GM18867 (cell line): ENCODE results near the gene LRRC23.
A peak's percentile ranks its signal among the peaks of the same experiment; 100 is the strongest.
"Not testable (repeated sequence)": the region's sequence is repeated elsewhere in the genome, so short reads cannot be mapped to it uniquely, and the experiment has no call there.

Experiments used
- ATAC-seq: cut with Tn5 transposase; IDR thresholded peaks from one replicate; pipeline ENCODE4 v1.9.1; 2021; ENCODE audit warnings: mild to moderate bottlenecking, moderate library complexity; ENCODE audit not compliant: unreplicated experiment

Gene LRRC23

DNA sequence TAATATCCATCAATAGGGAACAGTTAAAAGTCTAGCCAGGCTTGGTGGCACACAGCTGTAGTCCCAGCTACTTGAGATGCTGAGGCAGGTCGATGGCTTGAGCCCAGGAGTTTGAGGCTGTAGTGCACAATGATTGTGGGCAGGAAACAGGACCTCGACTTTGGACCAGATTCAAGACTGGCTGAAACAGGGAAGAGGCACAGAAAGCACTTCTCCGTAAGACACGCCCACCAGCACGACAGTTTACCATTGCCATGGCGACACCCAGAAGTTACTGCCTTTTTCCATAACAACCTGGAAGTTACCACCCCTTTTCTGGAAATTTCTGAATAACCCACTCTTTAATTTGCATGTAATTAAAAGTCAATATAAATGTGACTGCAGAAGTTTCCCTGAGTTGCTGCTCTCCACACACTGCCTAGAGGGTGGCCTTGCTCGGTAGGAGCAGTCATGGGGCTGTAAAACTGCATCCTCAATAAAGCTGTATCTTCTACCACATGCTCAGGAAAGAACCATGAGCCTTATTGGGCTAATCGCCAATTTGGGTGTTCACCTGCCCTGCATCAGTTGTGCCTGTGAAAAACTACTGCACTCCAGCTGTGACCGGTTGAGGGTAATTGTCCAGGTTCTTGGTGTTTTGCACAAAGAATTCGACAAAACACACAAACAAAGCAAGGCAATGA is 4.6 kb upstream of the LRRC23 start:
- ATAC-seq, result no peak

GRCh38 chr12:6902448-6902847 is 2.2 kb upstream of the LRRC23 start:
- ATAC-seq, result no peak

- no peak for ATAC-seq
Observed at GRCh38 chr12:6903722-6904121, 900 bp upstream of the LRRC23 start.

DNA sequence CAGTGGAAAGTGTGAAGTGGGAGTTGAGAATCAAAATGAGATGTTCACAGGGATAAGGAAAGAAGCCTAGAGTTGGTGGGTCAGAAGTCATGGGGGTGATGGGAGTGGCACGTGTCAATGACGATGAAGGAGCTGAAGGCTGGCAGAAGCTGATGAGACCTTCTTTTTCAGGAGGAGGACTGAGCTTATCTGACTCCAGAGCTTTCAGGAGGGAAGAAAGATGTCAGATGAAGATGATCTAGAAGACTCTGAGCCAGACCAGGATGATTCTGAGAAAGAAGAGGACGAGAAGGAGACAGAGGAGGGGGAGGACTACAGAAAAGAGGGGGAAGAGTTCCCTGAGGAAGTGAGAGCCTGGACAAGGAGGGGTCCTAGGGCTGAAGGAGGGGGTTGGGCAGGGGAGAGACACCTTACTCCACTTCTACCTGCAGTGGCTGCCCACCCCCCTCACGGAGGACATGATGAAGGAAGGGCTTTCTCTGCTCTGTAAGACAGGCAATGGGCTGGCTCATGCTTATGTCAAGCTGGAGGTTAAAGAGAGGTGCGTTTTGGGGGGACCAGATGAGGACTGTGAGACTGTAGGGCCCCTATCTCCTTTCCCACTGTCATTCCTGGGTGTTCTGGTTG is 905 bp downstream of the LRRC23 start:
- no peak for ATAC-seq

DNA sequence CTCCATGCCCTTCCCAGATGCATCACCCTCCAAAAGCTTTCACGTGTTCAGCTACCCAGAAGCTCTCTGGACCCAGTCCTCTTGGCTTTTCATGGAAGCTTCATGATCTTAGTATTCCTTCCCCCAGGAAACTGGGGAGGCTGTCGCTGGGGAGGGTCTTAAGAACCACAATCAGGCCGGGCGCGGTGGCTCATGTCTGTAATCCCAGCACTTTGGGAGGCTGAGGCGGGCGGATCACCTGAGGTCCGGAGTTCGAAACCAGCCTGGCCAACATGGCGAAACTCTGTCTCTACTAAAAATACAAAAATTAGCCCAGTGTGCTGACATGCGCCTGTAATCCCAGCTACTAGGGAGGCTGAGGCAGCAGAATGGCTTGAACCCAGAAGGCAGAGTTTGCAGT is 3.5 kb downstream of the LRRC23 start:
- not testable (repeated sequence) for ATAC-seq

- ATAC-seq, result no peak
Observed at GRCh38 chr12:6909421-6910145, 5.0 kb downstream of the LRRC23 start.

DNA sequence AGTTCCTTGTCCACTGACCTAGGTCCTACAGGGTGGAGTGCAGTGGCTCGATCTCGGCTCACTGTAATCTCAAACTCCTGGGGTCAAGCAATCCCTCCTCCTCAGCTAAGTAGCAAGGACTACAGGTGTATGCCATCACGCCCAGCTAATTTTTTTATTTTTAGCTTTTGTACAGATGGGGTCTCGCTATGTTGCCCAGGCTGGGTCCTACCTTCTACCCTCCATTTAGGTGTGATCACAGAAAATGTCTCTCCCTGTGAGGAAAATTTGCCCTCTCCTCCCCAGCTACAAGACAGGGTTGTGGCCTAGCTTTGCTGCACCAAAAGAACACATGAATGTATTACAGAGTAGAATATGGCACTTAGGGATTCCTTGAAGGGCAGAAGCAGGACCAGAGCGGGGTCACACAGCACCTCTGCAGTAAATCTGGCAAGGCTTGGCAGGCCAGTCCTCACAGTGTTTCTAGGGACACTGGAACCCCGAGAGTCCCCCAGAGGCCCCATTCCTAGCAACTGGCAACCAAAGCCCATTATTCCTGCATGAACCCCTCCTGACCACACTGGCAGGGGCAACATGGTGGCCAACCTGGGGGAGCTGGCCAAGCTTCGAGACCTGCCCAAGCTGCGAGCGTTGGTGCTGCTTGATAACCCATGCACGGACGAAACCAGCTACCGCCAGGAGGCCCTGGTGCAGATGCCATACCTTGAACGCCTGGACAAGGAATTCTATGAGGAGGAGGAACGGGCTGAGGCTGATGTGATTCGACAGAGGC is 7.7 kb downstream of the LRRC23 start:
- ATAC-seq, result no peak

GRCh38 chr12:6914246-6914946 is 9.8 kb downstream of the LRRC23 start, which contains the start of gene ENO2:
Gene ENO2, plus strand, starts transcription at chr12:6914580. Its CDS starts 1,253 bp downstream, at chr12:6915833.
- ATAC-seq, result peak; percentile 72

- no peak for ATAC-seq
Observed at GRCh38 chr12:6914947-6915788, 10.5 kb downstream of the LRRC23 start.

DNA sequence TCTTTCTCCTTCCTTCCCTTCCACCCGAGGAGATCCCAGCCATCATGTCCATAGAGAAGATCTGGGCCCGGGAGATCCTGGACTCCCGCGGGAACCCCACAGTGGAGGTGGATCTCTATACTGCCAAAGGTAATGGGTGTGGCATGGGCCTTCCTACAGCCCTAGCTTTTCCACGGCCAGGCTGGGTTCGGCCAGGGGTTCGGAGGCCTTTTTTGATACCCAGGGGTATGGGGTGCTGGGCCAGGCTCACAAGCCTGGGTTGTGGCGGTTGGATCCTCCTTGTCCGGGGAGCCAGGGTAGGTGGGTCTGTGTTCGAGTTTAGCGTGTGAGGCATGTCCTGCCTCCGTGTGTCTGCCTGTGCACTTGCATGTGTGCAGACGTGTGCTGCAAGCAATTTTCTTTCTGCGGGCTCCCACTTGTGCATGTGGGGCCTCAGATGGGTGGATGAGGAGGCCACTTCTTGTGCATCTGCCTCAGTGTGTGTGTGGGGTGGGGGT is 11.2 kb downstream of the LRRC23 start:
- ATAC-seq, result no peak

DNA sequence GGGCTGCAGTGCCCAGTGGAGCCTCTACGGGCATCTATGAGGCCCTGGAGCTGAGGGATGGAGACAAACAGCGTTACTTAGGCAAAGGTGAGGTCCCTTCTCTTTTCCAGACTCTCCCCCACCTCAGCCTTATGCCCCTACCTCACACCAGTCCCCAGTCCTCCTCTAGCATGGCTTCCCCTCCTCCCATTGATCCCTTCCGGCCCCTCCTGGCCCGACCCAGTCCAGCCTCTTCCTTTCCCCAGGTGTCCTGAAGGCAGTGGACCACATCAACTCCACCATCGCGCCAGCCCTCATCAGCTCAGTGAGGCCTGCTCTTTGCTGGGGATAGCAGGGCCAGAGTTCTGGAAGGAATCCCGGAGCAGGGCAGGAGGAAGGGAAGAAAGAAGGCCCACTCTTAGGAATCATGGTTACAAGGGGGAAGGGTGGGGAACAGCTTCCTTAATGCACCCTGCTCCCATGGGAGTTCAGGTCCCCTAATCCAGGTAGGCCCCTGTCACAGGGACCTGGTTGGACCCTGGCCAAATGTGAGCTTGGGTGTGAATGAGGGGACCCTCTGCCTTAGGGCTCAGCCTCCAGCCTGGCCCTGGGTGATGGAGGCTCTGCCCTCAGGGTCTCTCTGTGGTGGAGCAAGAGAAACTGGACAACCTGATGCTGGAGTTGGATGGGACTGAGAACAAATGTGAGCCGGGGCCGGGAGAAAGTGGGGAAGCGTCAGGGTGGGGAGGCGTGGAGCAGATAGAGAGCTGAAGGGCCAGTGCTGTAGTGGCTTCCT is 12.0 kb downstream of the LRRC23 start:
- no peak for ATAC-seq

GRCh38 chr12:6917491-6918231 is 13.0 kb downstream of the LRRC23 start:
- no peak for ATAC-seq

DNA sequence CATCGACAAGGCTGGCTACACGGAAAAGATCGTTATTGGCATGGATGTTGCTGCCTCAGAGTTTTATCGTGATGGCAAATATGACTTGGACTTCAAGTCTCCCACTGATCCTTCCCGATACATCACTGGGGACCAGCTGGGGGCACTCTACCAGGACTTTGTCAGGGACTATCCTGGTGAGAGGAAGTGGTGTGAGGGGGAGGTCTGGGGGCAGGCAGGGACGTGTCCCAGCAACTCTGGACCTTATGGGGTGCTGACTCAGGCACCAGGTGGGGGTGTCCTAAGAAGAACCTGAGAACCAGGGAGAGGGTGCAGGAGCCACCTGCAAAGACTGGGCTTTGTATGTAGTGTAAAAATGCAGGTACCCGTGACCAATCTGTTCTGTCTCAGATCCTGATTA is 15.0 kb downstream of the LRRC23 start:
- no peak for ATAC-seq

GRCh38 chr12:6921539-6921938 is 16.9 kb downstream of the LRRC23 start:
- no peak for ATAC-seq

DNA sequence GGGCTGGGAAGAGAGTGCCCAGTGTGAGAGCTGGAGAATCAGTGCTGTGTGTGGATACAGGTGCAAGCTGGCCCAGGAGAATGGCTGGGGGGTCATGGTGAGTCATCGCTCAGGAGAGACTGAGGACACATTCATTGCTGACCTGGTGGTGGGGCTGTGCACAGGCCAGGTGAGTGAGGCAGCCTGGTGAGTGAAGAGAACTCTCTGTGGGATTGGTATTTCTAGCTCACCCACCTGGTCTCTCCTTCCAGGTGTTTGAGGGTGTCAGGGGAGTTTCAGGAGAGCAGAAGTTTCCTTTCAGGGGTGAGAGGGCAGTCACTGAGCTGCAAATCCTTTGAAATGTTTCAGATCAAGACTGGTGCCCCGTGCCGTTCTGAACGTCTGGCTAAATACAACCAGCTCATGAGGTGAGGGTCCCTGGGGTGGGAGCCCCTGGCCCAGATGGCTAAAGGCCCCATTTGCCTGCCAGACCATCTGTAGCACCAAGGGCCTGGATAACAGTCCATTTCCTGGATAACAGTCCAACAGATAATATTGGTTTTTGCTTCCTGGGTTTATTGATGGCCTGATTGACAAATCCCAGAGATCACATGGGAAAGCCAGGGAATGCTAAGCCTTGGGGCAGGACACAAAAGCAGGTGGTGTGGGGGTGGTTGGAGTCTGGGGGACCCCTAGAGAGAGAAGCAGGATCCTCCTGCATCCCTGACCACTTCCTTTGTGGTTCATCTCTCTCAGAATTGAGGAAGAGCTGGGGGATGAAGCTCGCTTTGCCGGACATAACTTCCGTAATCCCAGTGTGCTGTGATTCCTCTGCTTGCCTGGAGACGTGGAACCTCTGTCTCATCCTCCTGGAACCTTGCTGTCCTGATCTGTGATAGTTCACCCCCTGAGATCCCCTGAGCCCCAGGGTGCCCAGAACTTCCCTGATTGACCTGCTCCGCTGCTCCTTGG is 17.6 kb downstream of the LRRC23 start:
- peak; percentile 29 for ATAC-seq

DNA sequence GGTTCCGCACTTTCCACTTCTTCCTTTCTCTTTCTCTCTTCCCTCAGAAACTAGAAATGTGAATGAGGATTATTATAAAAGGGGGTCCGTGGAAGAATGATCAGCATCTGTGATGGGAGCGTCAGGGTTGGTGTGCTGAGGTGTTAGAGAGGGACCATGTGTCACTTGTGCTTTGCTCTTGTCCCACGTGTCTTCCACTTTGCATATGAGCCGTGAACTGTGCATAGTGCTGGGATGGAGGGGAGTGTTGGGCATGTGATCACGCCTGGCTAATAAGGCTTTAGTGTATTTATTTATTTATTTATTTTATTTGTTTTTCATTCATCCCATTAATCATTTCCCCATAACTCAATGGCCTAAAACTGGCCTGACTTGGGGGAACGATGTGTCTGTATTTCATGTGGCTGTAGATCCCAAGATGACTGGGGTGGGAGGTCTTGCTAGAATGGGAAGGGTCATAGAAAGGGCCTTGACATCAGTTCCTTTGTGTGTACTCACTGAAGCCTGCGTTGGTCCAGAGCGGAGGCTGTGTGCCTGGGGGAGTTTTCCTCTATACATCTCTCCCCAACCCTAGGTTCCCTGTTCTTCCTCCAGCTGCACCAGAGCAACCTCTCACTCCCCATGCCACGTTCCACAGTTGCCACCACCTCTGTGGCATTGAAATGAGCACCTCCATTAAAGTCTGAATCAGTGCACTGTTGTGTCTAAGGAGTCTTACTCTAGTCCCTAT is 18.5 kb downstream of the LRRC23 start:
- ATAC-seq, result no peak
